Measurements from ENCODE around the gene MMRN2. TPM values are rescaled to one million over a fixed set of nuclear protein-coding genes. Genes with fewer than 3 reads are reported as not detected.
A peak's percentile ranks its signal among the peaks of the same experiment; 100 is the strongest.

Gene MMRN2
- total and polyA plus RNA-seq, 2 of the 8 experiments (the other 6 are each of a cell fraction or from before 2014, with no cell fraction given), result 1.2 TPM

DNA sequence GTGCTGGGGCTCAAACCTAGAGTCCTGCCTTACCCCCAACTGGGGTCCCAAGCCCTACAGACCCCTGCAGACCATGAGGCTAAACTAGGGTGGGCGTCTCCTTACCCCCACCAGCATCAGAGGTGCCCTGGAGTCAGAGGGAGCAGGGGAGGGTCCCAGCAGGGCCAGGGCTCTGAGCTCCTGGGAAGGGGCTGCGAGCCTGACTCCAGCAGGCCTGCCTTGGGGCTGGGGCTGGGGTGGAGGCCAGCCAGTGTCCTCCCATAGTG lies 2.3 kb upstream of the MMRN2 start:
- Histone ChIP-seq H2BK20ac (ENCODE audit: low read length) (peak overlapping the region; percentile 98; the same call in 1 of the 2 replicates), H3K56ac (replicated peaks; ENCODE audit: insufficient read length, low read depth, low read length) (no peak overlapping the region), H3K4me2 (ENCODE audit: insufficient read depth in 1 of 2, low read depth in 2 of 2, low read length in 2 of 2) (no peak overlapping the region), H3K36me3 (ENCODE audit: control insufficient read depth in 2 of 4, insufficient read depth in 4 of 4, low read length in 3 of 4) (no peaks in the 10 kb centered on the region), H2BK15ac (ENCODE audit: low read length) (peak overlapping the region; percentile 100; the same call in 1 of the 2 replicates), H3K4ac (replicated peaks; ENCODE audit: insufficient read length, low read depth, low read length) (peak overlapping the region; percentile 78), H3K27ac (ENCODE audit: low read depth, low read length) (no peak overlapping the region), H3K23me2 (ENCODE audit: low read depth, low read length) (no peaks in the 10 kb centered on the region), H4K5ac (ENCODE audit: insufficient read length, low read depth, low read length) (no peak overlapping the region), H4K91ac (replicated peaks; ENCODE audit: insufficient read length, low read length) (peak overlapping the region; percentile 96), H2AFZ (ENCODE audit: low read length) (no peak overlapping the region), H3K14ac (ENCODE audit: insufficient read length) (no peak overlapping the region), H3K9me3 (ENCODE audit: insufficient read depth in 2 of 2, low read depth in 1 of 2, low read length in 1 of 2) (no peaks in the 10 kb centered on the region), H3K4me1 (replicated peaks in 1 of 4; ENCODE audit: control insufficient read depth in 3 of 4, insufficient read depth in 4 of 4, low read length in 3 of 4) (peaks cover 16 to 52% (median 40%) of the 10 kb centered on the region in 4 experiments), H2BK5ac (ENCODE audit: low read depth, low read length) (peak overlapping the region; percentile 99; the same call in 1 of the 2 replicates), H3K4me3 (ENCODE audit: extremely low read depth in 1 of 4, insufficient read depth in 2 of 4, low read depth in 3 of 4, low read length in 4 of 4) (no peak overlapping the region), H2BK12ac (ENCODE audit: low read depth, low read length) (peak overlapping the region; percentile 99; the same call in 1 of the 2 replicates), H3K23ac (ENCODE audit: insufficient read length) (no peak overlapping the region), H4K8ac (ENCODE audit: extremely low read depth, insufficient read depth, low read length) (peak overlapping the region; percentile 90), H4K20me1 (replicated peaks in 1 of 2; ENCODE audit: control insufficient read depth in 1 of 2, insufficient read depth in 2 of 2, low read length in 2 of 2) (no peaks in the 10 kb centered on the region), H3K9ac (replicated peaks in 1 of 4; ENCODE audit: extremely low read depth in 1 of 4, low read depth in 3 of 4, low read length in 3 of 4) (no peak overlapping the region), H3K79me2 (ENCODE audit: control insufficient read depth in 1 of 2, insufficient read depth in 2 of 2, low read length in 2 of 2) (no peaks in the 10 kb centered on the region), H2AK5ac (ENCODE audit: low read depth, low read length) (peak overlapping the region; percentile 100), H3K27me3 (replicated peaks in 1 of 4; ENCODE audit: control insufficient read depth in 3 of 4, extremely low read depth in 1 of 4, insufficient read depth in 3 of 4, low read length in 3 of 4) (no peaks in the 10 kb centered on the region), H3K18ac (ENCODE audit: extremely low read depth, low read length) (peak overlapping the region; percentile 93; the same call in 1 of the 2 replicates), H2BK120ac (replicated peaks; ENCODE audit: low read depth, low read length) (peak overlapping the region; percentile 67), H3K79me1 (ENCODE audit: low read depth, low read length) (no peaks in the 10 kb centered on the region)
- FAIRE-seq, result no peak
- CTCF ChIA-PET (ENCODE audit: partially characterized antibody), result interaction anchor here (1.1 to 26.4 kb wide), 9 partner anchors 1 to 285 kb away, joined by 5 to 975 read pairs (median 6); partner anchors contain the start of genes ADIRF, MMRN2 and SNCG
- TF ChIP-seq CREB1 (IDR thresholded peaks at IDR 0.05) (no peak), KDM4A (IDR thresholded peaks at IDR 0.05; ENCODE audit: low read depth, low read length, severe bottlenecking) (no peak), TEAD4 (IDR thresholded peaks at IDR 0.05; ENCODE audit: low read depth, low read length) (no peak), FOSL1 (IDR thresholded peaks at IDR 0.05; ENCODE audit: insufficient read depth, low read depth, low read length) (no peak), BACH1 (IDR thresholded peaks at IDR 0.05; ENCODE audit: low read length) (no peak), RBBP5 (IDR thresholded peaks at IDR 0.05; ENCODE audit: borderline replicate concordance, low read depth, low read length) (no peak)
- TF ChIP-seq, protein P1, sequence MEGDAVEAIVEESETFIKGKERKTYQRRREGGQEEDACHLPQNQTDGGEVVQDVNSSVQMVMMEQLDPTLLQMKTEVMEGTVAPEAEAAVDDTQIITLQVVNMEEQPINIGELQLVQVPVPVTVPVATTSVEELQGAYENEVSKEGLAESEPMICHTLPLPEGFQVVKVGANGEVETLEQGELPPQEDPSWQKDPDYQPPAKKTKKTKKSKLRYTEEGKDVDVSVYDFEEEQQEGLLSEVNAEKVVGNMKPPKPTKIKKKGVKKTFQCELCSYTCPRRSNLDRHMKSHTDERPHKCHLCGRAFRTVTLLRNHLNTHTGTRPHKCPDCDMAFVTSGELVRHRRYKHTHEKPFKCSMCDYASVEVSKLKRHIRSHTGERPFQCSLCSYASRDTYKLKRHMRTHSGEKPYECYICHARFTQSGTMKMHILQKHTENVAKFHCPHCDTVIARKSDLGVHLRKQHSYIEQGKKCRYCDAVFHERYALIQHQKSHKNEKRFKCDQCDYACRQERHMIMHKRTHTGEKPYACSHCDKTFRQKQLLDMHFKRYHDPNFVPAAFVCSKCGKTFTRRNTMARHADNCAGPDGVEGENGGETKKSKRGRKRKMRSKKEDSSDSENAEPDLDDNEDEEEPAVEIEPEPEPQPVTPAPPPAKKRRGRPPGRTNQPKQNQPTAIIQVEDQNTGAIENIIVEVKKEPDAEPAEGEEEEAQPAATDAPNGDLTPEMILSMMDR (IDR thresholded peaks at IDR 0.05; ENCODE audit: control extremely low read depth in 1 of 3, insufficient read depth in 1 of 3, low read depth in 1 of 3, low read length in 3 of 3), result no peak
- 91% methylated on average over 2 of the region's 2 CpGs; no CpG with 5 or more reads in 1 of the 2 experiments for WGBS, 2 experiments (ENCODE audit: extremely low coverage in 1 of 2, insufficient coverage in 1 of 2, insufficient read length in 1 of 2, insufficient replicate concordance in 2 of 2, low coverage in 1 of 2, low lambda C conversion rate in 2 of 2, missing lambda C conversion rate in 1 of 2)
- DNase-seq (ENCODE audit: low read depth in 1 of 2, low spot score in 2 of 2), result no peak
- POLR2A ChIA-PET (ENCODE audit: partially characterized antibody), result interaction anchor here (1.5 to 2.2 kb wide), 4 partner anchors 10 to 21 kb away, joined by 5 to 14 read pairs (median 8); no protein-coding TSS in a partner anchor
